Endothelial cell of umbilical vein (primary cell): ENCODE measurements around the gene MOB2. TPM values are rescaled to one million over a fixed set of nuclear protein-coding genes. Genes with fewer than 3 reads are reported as not detected.

Experiments used
- BruUV-seq: library from RNA; stranded (reverse); fragments of 400-500 nt; replicated peaks from 2 replicates; lab custom pipeline; 2021; lab: Mats Ljungman, UMichigan
- CTCF ChIA-PET: fragments of 300-600, 350-600 bp; sonication (Branson Sonifier 250); formaldehyde crosslinking; loops from one replicate; lab custom pipeline; 2021; ENCODE audit warnings: antibody characterized with exemption, inconsistent platforms; lab: Charles Lee
- POLR2A ChIA-PET: fragments of 300-600, 350-600 bp; sonication (Branson Sonifier 250); formaldehyde crosslinking; loops from one replicate; lab custom pipeline; 2021; ENCODE audit warnings: antibody characterized with exemption, inconsistent platforms; lab: Charles Lee
- DNase-seq: peaks from one replicate; pipeline ENCODE4 v3.0.0-alpha.2; 2011; ENCODE audit warnings: low read depth, low spot score
- FAIRE-seq: peaks from 2 replicates; lab custom pipeline; 2011; peaks lifted over from hg19 to GRCh38; lab: Jason Lieb, UNC
- H2AFZ ChIP-seq: 2 replicates; pipeline ENCODE4 v1.6.0; 2012; ENCODE audit warnings: low read depth, low read length, control low read depth, inconsistent platforms
- H3K27ac ChIP-seq: 2 replicates; pipeline ENCODE4 v1.5.1; 2011; ENCODE audit warnings: low read depth, mild to moderate bottlenecking, control low read depth, low read length, moderate library complexity; ENCODE audit not compliant: insufficient read depth
- H3K27me3 ChIP-seq, 2 experiments: 2 replicates each; pipeline versions ENCODE4 v1.6.0 to v1.6.1; 2011; ENCODE audit warnings: low read length in 2 of 2, mixed read lengths in 1 of 2; ENCODE audit not compliant: control insufficient read depth in 2 of 2, insufficient read depth in 2 of 2
- H3K36me3 ChIP-seq, 2 experiments: 2 replicates in 1 of 2; 3 replicates in 1 of 2; pipeline ENCODE4 v1.5.1; 2011; ENCODE audit warnings: low read length in 2 of 2, mild to moderate bottlenecking in 1 of 2, moderate library complexity in 1 of 2; ENCODE audit not compliant: control insufficient read depth in 2 of 2, insufficient read depth in 2 of 2; ENCODE audit errors: extremely low read depth in 1 of 2
- H3K4me1 ChIP-seq: 3 replicates; pipeline ENCODE4 v1.5.1; 2011; ENCODE audit warnings: mild to moderate bottlenecking, low read length; ENCODE audit not compliant: control insufficient read depth, insufficient read depth; ENCODE audit errors: extremely low read depth
- H3K4me2 ChIP-seq: 2 replicates; pipeline ENCODE4 v1.6.1; 2011; ENCODE audit warnings: low read length, control low read depth, mixed read lengths; ENCODE audit not compliant: insufficient read depth
- H3K4me3 ChIP-seq, 3 experiments: fragments of 200-600 bp in 1 of 3; sonication (generic), shearing (Covaris generic) in 1 of 3; replicated peaks in 1 of 3; 2 replicates each; pipeline ENCODE4 v1.5.1; 2011 to 2016; ENCODE audit warnings: control low read depth in 3 of 3, low read length in 3 of 3, mild to moderate bottlenecking in 2 of 3, inconsistent platforms in 1 of 3, low read depth in 1 of 3, moderate library complexity in 1 of 3; ENCODE audit not compliant: insufficient read depth in 1 of 3
- H3K79me2 ChIP-seq: 2 replicates; pipeline ENCODE4 v1.6.0; 2012; ENCODE audit warnings: low read length, inconsistent platforms; ENCODE audit not compliant: control insufficient read depth, insufficient read depth
- H3K9ac ChIP-seq: replicated peaks from 2 replicates; pipeline ENCODE3; 2011; ENCODE audit warnings: low read length, control low read depth; ENCODE audit not compliant: insufficient read depth; ENCODE audit errors: extremely low read depth
- H3K9me1 ChIP-seq: replicated peaks from 3 replicates; pipeline ENCODE4 v1.6.0; 2011; ENCODE audit warnings: mild to moderate bottlenecking, low read length; ENCODE audit not compliant: control insufficient read depth, insufficient read depth; ENCODE audit errors: extremely low read depth
- H3K9me3 ChIP-seq: replicated peaks from 2 replicates; pipeline ENCODE4 v1.5.1; 2012; ENCODE audit warnings: low read length, inconsistent platforms; ENCODE audit not compliant: control insufficient read depth, insufficient read depth
- H4K20me1 ChIP-seq: replicated peaks from 2 replicates; pipeline ENCODE3; 2011; ENCODE audit warnings: mild to moderate bottlenecking, low read length; ENCODE audit not compliant: control insufficient read depth, insufficient read depth; ENCODE audit errors: extremely low read depth
- EZH2 ChIP-seq: IDR thresholded peaks from 2 replicates; pipeline ENCODE4 v1.6.1; 2012; ENCODE audit warnings: borderline replicate concordance, low read depth, mild to moderate bottlenecking, moderate library complexity, low read length, inconsistent platforms; ENCODE audit not compliant: severe bottlenecking
- FOS ChIP-seq: IDR thresholded peaks from 2 replicates; pipeline ENCODE4 v1.6.1; 2011; ENCODE audit warnings: mild to moderate bottlenecking, low read length, moderate library complexity, borderline replicate concordance; ENCODE audit not compliant: insufficient read depth
- GATA2 ChIP-seq: IDR thresholded peaks from 2 replicates; pipeline ENCODE4 v1.7.0; 2011; ENCODE audit warnings: low read depth, mild to moderate bottlenecking, moderate library complexity, mixed read lengths, low read length; ENCODE audit not compliant: insufficient read length, insufficient read depth
- JUN ChIP-seq: IDR thresholded peaks from 2 replicates; pipeline ENCODE4 v1.6.1; 2011; ENCODE audit warnings: borderline replicate concordance, low read depth; ENCODE audit not compliant: insufficient read length, insufficient read depth
- MYC ChIP-seq: IDR thresholded peaks from one replicate; pipeline ENCODE4 v1.6.1; 2011; ENCODE audit warnings: mild to moderate bottlenecking, low read depth, low read length
- POLR2A ChIP-seq: IDR thresholded peaks from 2 replicates; pipeline ENCODE4 v1.6.1; 2012; ENCODE audit warnings: low read depth, mild to moderate bottlenecking, control low read depth, low read length
- POLR2AphosphoS5 ChIP-seq: IDR thresholded peaks from 2 replicates; pipeline ENCODE4 v1.6.1; 2012; ENCODE audit warnings: low read depth, mild to moderate bottlenecking, control low read depth, low read length, moderate library complexity; ENCODE audit not compliant: insufficient read depth
- dilution Hi-C: fragments of 300-500 bp; cut with MboI; formaldehyde crosslinking; loops from one replicate; pipeline ENCODE4 v1.15.0; 2019; ENCODE audit warnings: low sequenced_read_pairs; ENCODE audit not compliant: extremely low pct_ligation_motif_present
- intact Hi-C: fragments of 100-400 bp; cut with micrococcal nuclease; formaldehyde crosslinking; loops from one replicate; pipeline ENCODE4 v1.10.0; 2022
- polyA plus RNA-seq, 4 experiments: library from polyadenylated mRNA; depleted of rRNA in 3 of 4; stranded (reverse) in 3 of 4; unstranded in 1 of 4; fragments of >200 nt; gene quantifications; 2 replicates each; pipeline versions ENCODE4 v1.2.1 to v1.2.3, GENCODE V29; 2011 to 2012; ENCODE audit warnings: missing spikeins in 1 of 4
- total RNA-seq: library from RNA; stranded (reverse); gene quantifications from 2 replicates; pipeline ENCODE4 v1.2.3, GENCODE V29; 2021
- TF ChIP-seq, protein P1 (sequence below): IDR thresholded peaks from 2 replicates; pipeline ENCODE4 v1.6.1; 2011; ENCODE audit not compliant: insufficient read depth, insufficient read length
- TF ChIP-seq, protein P2 (sequence below), 2 donors: IDR thresholded peaks; 1 replicate in 1 of 2; 2 replicates in 1 of 2; pipeline ENCODE4 v1.5.1; 2011; ENCODE audit warnings: low read length in 2 of 2, mild to moderate bottlenecking in 2 of 2, moderate library complexity in 2 of 2, control low read depth in 1 of 2, inconsistent platforms in 1 of 2, low read depth in 1 of 2; ENCODE audit not compliant: insufficient read depth in 1 of 2; ENCODE audit errors: extremely low read depth in 1 of 2

MOB2 gene
- total and polyA plus RNA-seq, 2 donors (not counting 3 experiments of a cell fraction or from before 2014, with no cell fraction given) = 38.2 to 50.6 TPM

DNA sequence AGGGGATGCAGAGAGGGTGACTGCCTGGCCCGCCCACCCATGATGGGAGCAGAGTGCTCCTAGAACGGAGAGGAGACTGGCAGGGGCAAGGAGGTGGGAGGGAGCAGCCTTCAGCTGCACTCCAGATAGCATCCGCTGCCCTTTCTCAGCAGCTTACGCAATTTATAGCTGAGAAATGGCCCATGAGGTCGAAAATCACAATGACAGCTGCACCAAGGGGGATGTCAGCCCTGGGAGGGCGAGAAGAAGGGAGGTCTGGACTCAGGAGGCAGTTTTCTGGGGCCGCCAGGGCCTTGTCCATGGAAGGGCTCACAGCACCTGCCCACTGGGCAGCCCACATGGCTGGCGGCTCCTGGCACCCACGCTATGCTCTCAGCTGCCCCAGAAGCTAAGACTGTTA lies 17.6 kb upstream of the MOB2 start:
- no TSS peak for BruUV-seq
- Histone ChIP-seq H3K79me2 (peaks cover 20% of the 10 kb centered on the region), H3K9me3 (no peaks in the 10 kb centered on the region), H3K4me1 (no peaks in the 10 kb centered on the region), H2AFZ (no peak overlapping the region), H3K9ac (no peak overlapping the region), H3K27me3 (no peaks in the 10 kb centered on the region), H3K9me1 (no peaks in the 10 kb centered on the region), H3K36me3 (no peaks in the 10 kb centered on the region), H3K4me3 (no peak overlapping the region), H3K27ac (no peak overlapping the region), H3K4me2 (no peak overlapping the region), H4K20me1 (peaks cover 3% of the 10 kb centered on the region)
- POLR2A ChIA-PET = no interaction called here
- dilution Hi-C loops (no loop called here), intact Hi-C loops (no loop called here)
- CTCF ChIA-PET = no interaction called here
- FAIRE-seq (no peak), DNase-seq (no peak)
- no peak for TF ChIP-seq GATA2
- TF ChIP-seq, protein P1, sequence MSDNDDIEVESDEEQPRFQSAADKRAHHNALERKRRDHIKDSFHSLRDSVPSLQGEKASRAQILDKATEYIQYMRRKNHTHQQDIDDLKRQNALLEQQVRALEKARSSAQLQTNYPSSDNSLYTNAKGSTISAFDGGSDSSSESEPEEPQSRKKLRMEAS = no peak
- TF ChIP-seq, protein P2, sequence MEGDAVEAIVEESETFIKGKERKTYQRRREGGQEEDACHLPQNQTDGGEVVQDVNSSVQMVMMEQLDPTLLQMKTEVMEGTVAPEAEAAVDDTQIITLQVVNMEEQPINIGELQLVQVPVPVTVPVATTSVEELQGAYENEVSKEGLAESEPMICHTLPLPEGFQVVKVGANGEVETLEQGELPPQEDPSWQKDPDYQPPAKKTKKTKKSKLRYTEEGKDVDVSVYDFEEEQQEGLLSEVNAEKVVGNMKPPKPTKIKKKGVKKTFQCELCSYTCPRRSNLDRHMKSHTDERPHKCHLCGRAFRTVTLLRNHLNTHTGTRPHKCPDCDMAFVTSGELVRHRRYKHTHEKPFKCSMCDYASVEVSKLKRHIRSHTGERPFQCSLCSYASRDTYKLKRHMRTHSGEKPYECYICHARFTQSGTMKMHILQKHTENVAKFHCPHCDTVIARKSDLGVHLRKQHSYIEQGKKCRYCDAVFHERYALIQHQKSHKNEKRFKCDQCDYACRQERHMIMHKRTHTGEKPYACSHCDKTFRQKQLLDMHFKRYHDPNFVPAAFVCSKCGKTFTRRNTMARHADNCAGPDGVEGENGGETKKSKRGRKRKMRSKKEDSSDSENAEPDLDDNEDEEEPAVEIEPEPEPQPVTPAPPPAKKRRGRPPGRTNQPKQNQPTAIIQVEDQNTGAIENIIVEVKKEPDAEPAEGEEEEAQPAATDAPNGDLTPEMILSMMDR (IDR thresholded peaks at IDR 0.05; ENCODE audit: extremely low read depth in 1 of 2, insufficient read depth in 1 of 2, low read depth in 1 of 2, low read length in 2 of 2) = no peak
- no peak for TF ChIP-seq POLR2AphosphoS5
- no peak for TF ChIP-seq JUN
- no peak for TF ChIP-seq MYC
- no peak for TF ChIP-seq EZH2
- no peak for TF ChIP-seq POLR2A
- TF ChIP-seq FOS = no peak
